Erythroblast (primary cell): ENCODE measurements around the gene FZD1.

ENCODE experiments used
- GATA1 ChIP-seq: IDR thresholded peaks from 2 replicates; pipeline ENCODE4 v1.6.1; 2011; ENCODE audit warnings: low read depth, mild to moderate bottlenecking, control low read depth, low read length, moderate library complexity
- POLR2A ChIP-seq: IDR thresholded peaks from 2 replicates; pipeline ENCODE4 v1.6.1; 2011; ENCODE audit warnings: mild to moderate bottlenecking, low read length

DNA sequence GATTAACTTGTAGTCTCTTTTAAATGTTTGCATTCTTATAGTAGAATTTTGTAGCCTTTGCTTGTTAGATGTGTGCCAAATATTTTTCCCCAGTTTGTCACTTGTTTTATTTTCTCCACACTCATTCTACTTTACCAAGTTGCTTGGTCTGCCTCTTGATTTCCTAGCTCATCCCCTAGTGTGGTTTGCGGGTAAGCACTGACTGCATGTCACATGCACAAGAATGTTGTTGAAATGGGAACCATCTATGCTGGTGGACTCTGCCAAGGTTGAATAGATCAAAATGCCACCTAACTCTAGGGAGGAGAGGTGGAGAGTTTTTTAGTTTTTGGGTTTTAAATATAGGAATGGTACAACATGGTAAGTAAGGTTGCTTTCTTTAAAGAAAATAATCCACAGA is 47.6 kb downstream of the FZD1 start:
- TF ChIP-seq POLR2A (no peak), GATA1 (no peak)
